Measurements from ENCODE around the gene NPY. TPM values are rescaled to one million over a fixed set of nuclear protein-coding genes. Genes with fewer than 3 reads are reported as not detected.

NPY gene
- total RNA-seq, 1 donor from 2014 or later, result not detected

GRCh38 chr7:24340727-24341126 is 56.7 kb downstream of the NPY start:
- TF ChIP-seq CTCF (IDR thresholded peaks at IDR 0.05; ENCODE audit: insufficient read depth, low read length, severe bottlenecking), result no peak
- H3K4me3 ChIP-seq (ENCODE audit: low read depth, low read length), result no peak overlapping the region
- H3K27me3 ChIP-seq (ENCODE audit: control insufficient read depth, insufficient read depth, low read length), result no peaks in the 10 kb centered on the region
- DNase-seq (ENCODE audit: low read depth) (peak; percentile 14), FAIRE-seq (peak; percentile 18)
- H3K36me3 ChIP-seq (ENCODE audit: control insufficient read depth, insufficient read depth, low read length), result no peaks in the 10 kb centered on the region

All from bronchial epithelial cell (primary cell).